NCI-H2196 (cell line): ENCODE measurements around the gene PBRM1.

ENCODE experiments used
- DNase-seq: peaks from one replicate; lab custom pipeline; 2025; ENCODE audit not compliant: unreplicated experiment; lab: John Stamatoyannopoulos, UW

Gene PBRM1

DNA sequence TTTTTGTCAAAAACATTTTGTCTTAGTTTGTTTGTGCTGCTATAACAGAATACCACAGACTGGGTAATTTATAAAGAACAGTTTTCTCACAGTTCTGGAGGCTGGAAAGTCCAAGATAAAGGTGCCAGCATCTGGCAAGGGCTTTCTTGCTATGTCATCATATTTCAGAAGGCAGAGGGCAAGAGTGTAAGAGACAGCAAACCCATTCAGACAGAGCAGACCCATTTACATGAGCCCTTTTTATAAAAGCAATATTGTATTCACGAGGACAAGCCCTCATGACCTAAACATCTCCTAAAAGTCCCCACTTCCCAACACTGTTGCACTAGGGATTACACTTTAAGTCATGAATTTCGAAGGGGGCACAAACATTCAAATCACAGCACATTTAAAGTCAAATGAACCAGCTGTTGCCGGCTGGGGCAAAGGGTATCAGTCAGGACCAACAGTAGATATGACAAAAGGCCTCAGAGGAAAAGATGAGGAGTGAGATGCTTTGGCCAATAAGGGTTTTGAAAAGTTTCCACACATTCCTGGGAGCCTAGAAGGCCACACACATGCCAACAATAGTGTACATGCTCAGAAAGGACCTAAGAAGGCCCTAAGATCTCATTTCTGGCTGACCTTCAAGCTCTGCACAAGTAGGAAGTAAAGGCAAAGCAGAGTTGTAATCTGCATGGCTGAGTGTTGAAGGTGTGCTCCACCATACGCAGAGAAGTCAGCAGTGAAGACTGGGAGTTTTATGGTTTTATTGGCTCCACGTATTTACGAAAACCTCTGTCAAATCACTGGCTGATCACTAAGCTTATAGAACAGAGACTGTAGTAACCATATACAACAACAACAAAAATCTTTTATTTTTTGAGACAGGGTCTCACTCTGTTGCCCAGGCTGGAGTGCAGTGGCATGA is 111.4 kb downstream of the PBRM1 start:
- no peak for DNase-seq

DNA sequence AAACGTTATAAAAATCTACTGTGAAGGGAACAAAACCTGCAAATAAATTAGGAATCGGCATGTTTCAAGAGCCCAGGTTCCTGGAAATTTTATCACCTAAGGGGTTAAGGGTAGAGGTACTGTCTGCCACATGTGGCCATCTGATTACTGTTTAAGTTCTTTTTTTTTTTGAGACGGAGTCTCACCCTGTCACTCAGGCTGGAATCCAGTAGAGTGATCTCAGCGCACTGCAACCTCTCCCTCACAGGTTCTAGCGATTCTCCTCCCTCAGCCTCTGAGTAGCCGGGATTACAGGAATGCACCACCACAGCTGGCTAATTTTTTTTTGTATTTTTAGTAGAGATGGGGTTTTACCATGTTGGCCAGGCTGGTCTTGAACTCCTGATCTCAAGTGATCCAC is 113.5 kb downstream of the PBRM1 start:
- DNase-seq, result no peak

DNA sequence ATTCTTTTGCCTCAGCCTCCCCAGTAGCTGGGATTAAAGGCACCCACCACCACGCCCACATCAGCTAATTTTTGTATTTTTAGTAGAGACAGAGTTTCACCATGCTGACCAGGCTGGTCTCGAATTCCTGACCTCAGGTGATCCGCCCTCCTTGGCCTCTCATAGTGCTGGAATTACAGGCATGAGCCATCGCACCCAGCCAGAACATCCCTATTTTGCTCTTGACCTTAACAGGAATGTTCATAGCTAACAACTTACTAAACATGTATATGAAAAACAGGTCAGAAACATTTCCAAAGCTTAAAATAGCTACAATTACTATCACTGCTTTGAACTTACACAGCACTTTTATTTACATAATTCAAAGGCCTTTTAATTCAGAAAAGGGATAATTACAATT is 115.6 kb downstream of the PBRM1 start:
- DNase-seq, result no peak

DNA sequence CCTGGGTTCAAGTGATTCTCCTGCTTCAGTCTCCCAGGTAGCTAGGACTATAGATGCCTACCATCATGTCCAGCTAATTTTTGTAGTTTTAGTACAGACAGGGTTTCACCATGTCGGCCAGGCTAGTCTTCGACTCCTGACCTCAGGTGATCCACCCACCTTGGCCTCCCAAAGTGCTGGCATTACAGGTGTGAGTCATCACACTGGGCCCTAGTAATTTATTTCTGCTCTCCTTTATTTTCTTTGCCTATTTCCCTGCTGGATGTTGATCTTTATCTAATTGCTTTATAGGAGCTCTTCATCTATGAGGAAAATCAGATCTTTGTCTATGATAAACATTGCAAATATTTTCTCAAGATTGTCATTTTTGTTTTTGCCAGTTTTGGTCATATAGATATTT is 117.6 kb downstream of the PBRM1 start:
- DNase-seq, result no peak

DNA sequence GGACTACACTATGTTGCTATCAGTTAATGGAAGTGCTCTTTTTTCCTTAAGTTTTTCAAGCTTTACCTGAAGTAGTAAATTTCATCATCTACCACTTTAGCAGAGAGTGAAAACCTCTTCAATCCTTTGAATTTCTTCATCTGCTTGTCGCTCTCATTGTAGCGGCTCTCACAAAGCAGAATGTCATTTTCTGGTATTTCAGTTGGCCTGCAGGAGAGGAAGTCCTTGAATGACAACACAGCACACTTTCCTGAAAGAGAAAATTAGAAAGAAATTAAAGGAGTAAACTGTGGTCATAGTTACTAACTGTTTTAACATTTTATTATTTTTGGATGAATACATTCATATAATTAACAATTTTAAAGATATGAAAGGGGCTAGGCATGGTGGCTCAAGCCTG is 121.7 kb downstream of the PBRM1 start:
- DNase-seq, result no peak

DNA sequence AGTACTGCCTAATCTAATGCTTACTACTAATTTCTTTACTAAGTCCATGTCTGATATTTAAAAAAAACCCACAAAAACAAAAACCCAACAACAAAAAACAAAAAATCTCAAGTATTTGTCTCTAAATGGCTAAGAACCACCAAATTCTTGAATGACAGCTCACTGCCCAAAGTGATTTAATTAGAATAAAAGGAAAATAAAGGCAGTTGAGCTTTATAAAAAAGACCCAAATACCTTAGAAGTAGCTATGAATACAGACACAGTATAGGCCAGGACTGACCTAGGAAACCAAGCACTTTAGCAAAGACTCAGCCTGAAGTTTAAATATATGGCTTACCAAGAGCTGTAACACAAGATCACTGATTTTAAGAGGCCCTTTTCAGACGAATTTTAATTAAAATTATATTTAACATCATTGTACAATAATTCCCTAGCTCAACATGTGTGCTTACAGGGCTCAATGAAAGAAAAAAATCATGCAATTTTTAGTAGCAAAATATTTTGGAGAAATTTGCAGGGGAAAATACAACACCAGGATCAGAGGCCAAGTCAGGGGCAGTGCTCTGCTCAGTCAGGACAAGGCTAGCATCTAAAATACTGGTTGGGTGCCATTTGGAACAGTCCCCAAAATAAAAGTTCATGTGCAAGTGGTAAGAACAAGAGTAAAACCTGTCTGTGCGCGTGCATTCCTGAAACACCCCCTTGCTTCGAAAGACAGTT is 124.5 kb downstream of the PBRM1 start:
- DNase-seq, result no peak

DNA sequence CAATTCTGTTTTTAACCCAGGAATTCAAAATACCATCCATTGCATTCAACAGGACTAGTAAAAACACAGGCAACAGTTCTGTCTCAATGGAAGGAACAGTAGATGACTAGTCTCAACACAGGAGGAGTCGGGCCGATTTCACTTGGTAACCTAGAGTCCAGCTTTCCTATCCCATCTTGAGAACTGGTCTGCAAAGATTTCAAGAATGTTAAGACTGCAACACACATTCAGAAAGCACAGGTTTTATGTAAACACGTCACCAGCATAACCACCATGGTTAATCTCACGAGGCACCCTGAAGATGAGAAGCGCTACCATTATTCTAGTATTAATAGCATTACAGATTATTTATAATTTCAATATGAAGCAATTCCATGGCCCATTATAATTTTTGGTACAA is 127.3 kb downstream of the PBRM1 start:
- DNase-seq, result no peak

DNA sequence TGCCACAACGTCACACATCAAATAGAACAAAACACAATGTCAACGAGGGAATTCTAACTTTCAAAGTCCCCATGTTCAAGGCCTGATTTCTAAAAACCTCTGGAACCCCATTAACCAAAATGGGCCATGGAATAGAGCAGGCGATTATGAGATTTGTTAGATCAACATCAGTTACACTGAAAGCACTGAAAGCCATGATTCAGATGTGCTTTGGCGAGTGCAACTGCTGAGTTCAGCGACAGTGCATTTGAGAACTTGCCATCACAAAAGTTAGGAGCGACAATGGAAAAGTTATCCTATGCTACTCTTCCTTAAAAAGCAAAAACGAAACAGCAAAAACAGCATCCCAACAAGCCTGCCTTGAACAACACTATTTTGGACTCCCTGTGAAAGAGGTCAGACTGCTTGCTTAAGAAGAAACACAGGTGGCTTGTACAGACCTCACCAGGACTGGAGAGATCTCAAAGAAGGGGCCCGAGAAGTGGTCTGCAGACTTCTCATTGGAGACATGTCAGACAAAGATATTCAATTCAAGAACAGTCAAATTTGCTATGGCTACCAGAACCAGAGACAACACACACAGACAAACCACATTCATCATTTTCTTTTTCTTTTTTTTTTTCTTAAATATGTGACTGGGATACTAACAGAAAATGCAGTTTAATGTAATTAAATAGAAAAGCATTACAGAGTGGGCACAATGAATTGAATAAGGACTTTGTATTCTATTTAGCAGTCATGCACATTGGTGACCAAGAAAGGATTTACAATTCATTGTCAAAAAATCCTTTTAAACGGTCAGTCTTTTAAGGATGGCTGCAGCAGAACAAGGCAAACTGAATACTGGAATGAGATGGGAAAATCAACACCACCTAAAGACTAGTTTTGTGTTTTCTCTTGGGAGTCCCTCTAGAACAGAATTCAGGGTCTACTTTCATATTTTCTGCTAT is 128.4 kb downstream of the PBRM1 start:
- no peak for DNase-seq

DNA sequence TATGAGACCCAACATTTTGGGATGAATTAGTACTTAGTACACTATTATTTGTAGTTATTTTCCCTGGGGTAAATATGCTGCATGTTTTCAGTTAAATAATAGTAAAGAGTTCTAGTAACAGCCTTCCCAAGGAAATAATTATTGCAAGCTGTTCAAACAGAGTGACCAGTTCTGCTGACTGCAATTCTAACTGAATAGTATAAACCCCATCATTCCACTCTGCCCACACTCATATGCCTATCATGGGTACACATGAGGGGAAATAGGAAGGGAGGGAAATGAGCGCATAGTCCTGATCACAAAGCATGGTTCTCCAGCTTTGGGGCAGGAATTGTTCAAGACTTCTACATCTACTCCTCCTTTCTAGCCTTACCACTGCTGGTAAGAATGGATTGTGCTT is 130.7 kb downstream of the PBRM1 start:
- no peak for DNase-seq

DNA sequence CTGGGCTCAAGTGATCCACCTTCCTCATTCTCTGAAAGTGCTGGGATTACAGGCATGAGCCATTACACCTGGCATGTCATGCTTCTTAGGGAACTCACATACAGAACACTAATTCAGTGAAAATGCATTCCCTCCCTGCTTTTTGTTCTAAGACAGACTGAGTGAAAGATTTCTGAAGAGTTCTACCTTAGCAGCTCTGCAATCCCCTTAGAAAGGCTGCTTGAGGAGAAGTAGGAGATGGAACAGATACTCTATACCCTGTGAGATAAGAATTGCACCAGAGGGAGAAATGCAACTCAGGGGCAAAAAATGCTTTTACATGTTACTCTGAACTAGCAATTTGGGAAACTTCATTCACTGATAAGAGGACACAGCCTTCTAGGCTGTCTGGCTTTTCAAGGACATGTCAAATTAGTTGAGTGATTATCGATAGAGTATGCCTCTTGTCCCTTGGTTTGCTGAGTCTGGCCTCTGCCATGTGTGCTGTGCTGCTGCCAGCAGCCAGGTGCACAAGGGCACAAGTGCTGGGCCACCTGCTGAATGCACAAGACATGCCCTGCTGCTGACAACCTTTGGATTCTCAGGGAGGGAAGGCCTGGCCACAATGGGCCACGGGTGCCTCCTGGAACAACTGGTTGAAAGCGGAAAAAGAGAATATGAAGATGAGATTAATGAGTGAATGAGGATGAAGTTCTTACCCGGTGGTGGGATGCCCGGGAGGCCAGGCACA is 131.5 kb downstream of the PBRM1 start:
- DNase-seq, result no peak

DNA sequence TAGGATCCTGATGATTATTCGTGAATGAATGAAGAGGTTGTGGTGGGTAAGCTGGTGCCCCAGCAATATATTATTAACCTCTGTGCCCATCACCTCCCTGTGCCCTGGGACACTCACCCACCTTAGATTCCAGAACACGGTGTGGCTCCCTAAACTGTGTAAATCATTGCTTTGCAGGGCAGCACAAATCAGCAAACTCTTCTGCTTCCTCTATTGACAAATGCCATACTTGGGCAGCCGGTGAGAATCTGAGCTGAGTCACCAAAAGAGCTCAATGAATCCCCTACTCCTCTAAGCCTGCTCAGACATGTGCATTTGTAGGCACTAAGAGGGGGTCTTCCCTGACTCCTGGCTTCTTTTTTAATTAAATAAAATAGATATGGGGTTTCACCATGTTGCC is 133.6 kb downstream of the PBRM1 start:
- no peak for DNase-seq

DNA sequence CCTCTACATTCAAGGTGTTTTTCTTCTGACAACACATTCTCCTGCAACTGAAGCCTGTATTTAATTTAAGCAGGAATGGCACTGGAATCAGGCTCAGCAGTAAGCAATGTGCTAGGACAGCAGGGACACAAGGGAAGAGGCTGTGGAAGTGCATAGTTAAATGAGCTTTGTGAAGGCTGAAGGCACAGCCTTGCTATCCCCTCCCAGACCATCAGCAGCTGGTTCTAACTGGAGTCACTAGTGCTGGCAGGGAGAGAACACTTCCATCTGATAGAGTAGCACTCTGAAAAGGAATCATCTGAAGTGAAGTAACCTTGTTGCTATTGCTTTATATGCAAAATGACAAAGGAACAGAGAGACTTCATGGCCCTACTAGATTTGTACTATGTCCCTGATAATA is 134.6 kb downstream of the PBRM1 start:
- no peak for DNase-seq

DNA sequence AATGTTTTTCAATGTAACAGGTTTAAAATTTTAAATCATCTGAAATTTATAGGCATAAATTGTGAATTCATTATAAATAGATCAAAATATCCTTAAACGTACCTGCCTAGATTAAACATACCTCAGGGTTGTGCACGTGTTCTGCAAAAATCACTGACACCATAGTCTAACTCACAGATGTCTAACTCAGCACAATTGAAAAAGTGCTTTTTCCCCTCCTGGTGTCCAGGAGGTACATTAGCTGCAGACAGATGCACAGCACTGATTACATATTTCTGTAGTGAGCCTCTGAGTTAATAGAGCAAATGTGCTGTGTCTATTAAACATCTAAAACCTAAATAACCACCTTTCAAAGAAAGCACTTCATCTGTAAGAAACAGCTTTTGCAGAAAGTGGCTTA is 138.6 kb downstream of the PBRM1 start:
- no peak for DNase-seq

DNA sequence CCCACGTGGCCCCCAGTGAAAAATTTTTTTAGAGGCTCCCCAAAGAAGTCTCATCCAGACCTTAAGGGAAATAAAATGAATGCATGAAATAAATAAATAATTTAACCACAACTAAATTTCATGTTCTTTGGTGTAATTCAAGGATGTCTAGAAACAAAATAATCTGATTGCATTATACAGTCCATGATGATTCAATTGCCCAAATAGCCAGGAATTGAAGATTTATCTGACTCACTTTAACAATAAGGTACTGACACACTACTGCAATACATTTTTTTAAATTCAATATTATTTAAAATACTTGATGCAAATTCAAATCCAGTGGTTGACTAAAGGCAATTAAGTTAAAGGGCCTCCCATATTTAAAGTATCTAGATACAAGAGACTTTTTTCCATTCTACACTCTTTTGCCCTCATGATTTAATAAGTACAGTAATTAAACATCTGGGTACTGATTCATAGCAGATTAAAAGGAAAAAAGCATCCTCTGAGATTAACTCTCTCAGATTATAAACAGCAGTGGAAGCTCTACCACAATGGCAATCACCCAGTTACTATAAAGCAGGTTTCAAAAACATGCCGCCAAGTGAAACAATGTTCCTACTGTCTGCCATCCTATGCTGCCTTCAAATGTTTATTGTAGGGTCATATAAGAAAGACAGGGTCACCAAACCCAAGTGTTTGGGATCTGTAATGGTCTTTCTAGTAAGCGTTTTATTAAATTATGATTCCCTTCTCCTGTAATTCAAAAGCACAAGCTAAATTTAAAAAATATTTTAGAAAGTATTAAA is 139.4 kb downstream of the PBRM1 start:
- no peak for DNase-seq

DNA sequence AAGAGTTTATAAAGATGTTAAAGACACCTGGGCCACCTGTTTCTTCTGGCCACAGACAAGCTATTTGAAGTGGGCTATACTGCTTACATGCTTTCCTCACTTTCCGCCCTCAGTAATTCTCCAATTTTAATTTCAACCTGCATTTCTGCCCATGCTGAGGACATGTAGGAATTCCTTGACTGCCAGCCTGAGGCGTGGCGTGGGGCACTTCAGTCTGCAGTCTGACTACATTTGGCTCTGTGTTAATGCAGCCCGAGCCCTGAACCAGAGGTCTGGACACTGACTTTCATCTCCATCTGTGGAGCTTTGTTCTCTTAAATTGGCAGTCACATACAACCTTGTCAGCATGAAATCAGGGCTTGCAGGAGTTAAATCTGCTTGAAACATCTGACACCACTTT is 140.8 kb downstream of the PBRM1 start:
- DNase-seq, result no peak

DNA sequence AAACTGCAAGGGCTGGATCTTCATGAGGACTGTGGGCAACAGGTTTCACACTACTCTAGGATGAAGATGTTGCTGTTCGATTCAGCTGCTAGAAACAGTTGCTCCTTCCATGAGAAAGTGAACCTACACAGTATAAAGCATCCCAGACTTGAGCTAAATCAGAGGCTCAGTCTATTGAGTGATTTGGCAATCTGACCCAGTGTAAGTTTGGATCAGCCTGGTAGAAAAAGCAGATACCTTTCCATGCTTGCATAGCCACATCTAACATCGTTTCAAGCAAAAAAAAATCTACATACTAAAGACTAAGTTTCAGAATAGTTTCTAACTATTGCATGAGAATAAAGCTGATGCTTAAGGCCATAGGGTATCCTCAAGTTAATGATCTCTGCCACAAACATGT is 144.7 kb downstream of the PBRM1 start:
- DNase-seq, result no peak

DNA sequence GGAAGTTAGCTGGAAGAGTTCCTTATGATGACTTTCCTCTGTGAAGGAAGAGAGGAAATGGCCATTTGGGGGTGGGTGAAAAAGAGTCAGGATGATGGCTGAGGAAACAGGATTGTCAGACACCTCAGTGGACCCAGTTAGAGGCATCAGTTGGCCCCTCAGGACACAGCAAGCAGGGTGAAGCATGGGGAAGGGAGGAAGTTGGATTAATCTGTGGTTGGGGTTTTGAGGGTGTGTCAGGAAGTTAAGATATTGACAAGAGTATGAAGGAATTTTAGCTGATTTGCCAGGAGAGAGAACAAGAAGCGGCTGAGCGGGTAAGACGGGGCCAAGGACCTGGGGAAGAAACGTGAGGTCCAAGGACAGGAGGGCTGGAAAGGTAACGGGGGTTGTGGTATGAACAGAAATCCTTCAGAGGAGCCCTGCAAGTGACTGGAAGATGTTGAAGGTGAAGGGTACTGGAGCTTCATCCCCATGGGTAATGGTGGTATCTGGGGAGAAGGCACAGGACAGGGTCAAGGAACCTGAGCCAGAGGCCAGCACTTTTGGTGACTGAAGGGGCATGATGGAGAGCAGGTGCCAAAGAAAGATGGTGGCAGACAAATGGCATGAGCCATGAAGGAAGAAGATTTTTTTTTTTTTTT is 146.6 kb downstream of the PBRM1 start:
- no peak for DNase-seq

DNA sequence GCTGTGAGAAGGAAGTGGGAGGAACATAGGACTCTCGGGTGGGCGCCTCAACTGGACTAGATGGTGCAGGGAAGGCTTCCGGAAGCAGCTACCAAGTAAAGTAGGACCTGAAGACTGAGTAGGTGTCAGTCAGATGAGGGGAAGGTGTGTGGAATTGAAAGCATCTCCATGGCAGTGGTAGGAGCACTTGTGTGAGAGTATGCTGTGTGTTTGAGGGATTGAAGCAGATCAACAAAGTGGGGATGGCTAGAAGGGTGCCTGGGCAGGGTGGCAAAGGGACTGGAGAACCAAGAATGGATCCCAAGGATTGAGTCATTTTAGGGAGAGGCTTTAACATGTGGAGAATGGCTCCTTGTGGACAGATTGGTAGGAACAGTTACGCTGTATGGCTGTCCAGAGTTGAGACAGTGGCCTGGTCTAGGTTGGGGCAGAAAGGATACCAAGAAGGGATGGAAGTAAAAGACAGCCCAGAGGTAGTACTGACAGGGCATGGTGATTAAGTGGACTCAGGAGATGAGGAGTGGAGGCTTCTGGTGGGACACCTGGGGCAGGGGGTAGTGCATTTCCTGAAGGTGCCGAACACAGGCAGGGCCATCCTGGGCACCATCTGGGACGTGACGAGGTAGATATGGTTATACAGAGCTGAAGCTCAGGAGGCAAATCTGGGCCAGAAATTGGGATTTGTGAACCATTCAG is 147.8 kb downstream of the PBRM1 start:
- DNase-seq, result no peak

DNA sequence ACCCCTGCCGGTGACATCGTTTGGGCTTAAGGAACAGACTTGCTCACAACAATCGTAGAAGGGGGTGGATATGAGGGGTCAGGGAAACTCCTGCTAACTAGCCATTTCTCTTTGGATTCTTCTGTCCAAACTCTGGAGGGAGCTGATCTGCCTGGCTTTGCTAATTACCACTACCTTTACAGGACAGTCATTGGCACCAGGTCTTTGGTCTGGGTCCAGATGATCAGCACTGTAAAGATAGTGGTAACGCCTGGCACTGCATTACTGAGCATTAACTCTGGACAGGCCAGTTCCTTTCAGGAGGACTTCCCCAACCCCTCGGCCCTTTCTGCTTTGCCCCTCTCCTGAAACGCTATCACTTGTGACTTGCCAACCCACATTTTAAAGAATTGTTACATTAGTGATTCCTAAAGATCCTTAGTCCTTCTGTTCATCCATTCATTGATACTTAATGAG is 148.5 kb downstream of the PBRM1 start:
- no peak for DNase-seq
